ENCODE measurements around the gene ZNF773.
"Not testable (repeated sequence)": the region's sequence is repeated elsewhere in the genome, so short reads cannot be mapped to it uniquely, and the experiment has no call there.

Gene ZNF773

DNA sequence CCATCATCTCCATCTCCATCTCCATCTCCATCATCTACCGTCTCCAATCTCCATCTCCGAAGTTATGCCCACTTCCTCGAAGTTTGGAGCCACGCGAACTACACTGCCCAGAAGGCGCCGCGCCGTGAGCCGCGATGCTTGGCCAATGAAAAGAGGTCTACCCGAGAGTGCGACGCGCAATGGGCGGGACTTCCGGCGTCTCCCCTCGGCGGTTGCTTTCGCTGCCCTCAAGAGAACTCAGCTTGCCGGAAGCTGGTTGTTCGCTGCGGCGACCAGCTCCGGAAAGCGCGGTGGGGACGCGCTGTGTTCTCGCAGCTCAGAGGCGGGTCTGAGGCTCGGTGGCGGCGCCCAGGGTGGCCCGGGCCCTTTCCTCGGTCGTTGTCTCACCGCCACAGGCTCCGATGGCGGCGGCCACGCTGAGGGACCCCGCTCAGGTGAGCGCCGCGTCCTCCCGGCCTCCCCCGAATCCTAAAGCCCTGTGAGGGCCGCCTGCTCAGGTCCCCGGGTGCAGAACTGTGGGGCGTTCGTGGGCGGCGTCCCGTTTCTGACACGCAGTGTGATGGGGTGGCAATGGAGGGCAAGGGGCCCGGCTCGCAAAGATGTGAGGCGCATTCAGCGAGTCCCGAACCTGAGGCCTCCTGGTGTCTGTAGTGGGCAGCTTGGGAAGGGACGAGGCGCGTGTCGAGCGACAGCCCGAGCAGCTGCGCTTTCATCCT is at the start of gene ZNF773:
Gene ZNF773, plus strand, starts transcription at position 259 of the 716 bp plus-strand sequence. Its CDS starts 143 bp downstream, at position 402.
- DNase-seq, result peak; percentile 99

GRCh38 chr19:57452307-57452706 is 47.4 kb upstream of the ZNF773 start:
- DNase-seq, result no peak

GRCh38 chr19:57465680-57466381 is 33.9 kb upstream of the ZNF773 start:
- DNase-seq, result peak; percentile 77

DNA sequence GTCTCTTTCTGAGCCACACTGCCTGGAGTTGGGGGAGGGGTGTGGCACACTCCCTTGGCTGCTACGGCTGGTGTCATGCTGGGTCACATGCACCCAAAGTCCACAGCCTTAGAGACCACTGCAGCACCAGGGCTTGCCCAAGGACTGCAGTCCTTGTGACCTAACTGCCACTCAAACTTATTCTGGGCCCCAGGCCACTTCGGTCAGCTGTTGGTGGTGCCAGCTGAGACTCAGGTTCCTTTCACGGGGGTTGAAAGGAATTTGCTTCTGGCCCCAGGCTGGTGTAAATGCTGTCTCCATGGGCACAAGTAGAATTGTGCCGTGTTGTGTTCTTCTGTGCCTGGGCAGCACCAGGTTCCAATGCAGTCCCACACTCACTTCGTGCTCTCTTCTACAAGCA is 33.2 kb upstream of the ZNF773 start:
- DNase-seq, result no peak

DNA sequence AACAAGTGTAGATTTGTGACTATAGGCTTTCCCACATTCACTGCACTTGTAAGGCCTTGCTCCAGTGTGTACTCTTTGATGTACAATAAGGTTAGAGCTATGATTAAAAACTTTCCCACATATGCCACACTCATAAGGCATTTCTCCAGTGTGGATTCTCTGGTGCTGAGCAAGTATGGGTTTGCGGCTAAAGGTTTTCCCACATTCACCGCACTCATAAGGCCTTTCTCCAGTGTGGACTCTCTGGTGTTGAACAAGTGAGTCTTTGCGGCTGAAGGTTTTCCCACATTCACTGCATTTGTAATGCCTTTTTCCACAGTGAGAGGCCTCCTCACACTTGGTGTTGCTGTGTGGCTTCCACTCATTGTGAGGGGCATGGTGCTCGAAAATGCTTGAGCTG is 26.1 kb upstream of the ZNF773 start:
- peak; percentile 15 for DNase-seq

- peak; percentile 98 for DNase-seq
Measured at GRCh38 chr19:57477191-57478008, 22.3 kb upstream of the ZNF773 start, which contains the start of gene ZNF772. TSS of gene ZNF772 (minus strand) at chr19:57477566. CDS start at chr19:57477309, 257 bp downstream.

DNA sequence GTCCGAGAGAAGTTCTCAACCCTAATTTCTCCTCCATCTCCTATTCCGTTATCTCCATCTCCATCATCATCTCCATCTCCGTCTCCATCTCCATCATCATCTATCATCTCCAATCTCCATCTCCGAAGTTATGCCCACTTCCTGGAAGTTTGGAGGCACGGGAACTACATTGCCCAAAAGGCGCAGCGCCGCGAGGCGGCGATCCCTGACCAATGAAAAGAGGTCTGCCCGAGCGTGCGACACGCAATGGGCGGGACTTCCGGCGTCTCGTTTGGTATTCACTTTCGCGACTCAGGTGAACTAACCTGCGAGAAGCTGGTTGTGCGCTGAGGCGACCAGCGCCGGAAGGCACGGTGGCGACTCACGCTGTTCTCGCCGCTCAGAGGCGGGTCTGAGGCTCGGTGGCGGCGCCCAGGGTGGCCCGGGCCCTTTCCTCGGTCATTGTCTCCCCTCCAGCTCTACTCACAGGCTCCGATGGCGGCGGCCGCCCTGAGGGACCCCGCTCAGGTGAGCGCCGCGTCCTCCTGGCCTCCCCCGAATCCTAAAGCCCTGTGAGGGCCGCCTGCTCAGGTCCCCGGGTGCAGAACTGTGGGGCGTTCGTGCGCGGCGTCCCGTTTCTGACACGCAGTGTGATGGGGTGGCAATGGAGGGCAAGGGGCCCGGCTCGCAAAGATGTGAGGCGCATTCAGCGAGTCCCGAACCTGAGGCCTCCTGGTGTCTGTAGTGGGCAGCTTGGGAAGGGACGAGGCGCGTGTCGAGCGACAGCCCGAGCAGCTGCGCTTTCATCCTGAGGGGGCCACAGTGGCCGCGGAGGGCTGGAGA is 12.1 kb upstream of the ZNF773 start, which contains the start of gene ZNF419:
Gene ZNF419, plus strand, starts transcription at position 274 of the 822 bp plus-strand sequence. Its CDS starts 201 bp downstream, at position 475.
- DNase-seq, result peak; percentile 95

DNA sequence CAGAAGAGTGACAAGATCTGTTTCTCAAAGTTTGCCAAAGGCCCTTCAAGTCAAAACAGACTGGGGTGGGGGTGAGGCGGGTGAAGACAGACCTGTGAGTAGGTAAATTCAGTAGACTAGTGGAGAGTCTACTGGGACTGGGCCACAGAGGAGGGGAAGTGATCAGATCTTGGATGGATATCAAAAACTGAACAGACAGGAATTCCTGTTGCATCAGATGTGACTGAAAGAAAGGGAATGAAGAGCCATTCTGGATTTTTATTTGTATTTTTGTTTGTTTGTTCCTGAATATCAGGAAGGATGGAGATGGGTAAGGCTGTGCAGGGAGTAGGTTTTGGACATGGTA is 11.5 kb upstream of the ZNF773 start:
- DNase-seq, result not testable (repeated sequence)

DNA sequence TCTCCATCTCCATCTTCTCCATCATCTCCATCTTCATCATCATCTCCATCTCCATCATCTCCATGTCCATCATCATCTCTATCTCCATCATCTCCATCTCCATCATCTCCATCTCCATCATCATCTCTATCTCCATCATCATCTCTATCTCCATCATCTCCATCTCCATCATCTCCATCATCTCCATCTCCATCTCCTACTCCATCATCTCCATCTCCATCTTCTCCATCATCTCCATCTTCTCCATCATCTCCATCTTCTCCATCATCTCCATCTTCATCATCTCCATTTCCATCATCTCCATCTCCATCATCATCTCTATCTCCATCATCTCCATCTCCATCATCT is 432 bp upstream of the ZNF773 start:
- DNase-seq, result not testable (repeated sequence)

- DNase-seq, result peak; percentile 3
Measured at GRCh38 chr19:57500400-57500799, 662 bp downstream of the ZNF773 start.

- no peak for DNase-seq
Measured at GRCh38 chr19:57506163-57506562, 6.4 kb downstream of the ZNF773 start.

DNA sequence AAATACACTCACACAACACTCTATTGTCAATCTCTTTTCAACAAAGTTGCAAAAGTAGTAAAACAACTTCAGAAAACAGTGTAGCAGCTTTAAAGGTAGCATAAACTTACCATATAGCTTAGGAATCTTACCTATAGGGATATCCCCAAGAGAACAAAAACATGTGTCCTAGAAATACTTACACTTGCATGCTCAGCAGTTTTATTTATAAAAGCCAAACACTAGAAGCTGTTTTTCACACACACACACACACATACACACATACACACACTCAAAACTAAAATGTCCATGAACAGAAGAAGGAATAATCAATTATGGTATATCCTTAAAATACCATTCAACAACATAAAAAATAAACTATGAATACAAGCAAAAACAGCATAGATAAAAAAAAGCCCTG is 11.7 kb downstream of the ZNF773 start:
- DNase-seq, result no peak

- peak; percentile 31 for DNase-seq
Measured at GRCh38 chr19:57512845-57513244, 13.1 kb downstream of the ZNF773 start.

GRCh38 chr19:57515255-57515654 is 15.5 kb downstream of the ZNF773 start:
- no peak for DNase-seq

GRCh38 chr19:57518021-57518420 is 18.3 kb downstream of the ZNF773 start:
- not testable (repeated sequence) for DNase-seq

DNA sequence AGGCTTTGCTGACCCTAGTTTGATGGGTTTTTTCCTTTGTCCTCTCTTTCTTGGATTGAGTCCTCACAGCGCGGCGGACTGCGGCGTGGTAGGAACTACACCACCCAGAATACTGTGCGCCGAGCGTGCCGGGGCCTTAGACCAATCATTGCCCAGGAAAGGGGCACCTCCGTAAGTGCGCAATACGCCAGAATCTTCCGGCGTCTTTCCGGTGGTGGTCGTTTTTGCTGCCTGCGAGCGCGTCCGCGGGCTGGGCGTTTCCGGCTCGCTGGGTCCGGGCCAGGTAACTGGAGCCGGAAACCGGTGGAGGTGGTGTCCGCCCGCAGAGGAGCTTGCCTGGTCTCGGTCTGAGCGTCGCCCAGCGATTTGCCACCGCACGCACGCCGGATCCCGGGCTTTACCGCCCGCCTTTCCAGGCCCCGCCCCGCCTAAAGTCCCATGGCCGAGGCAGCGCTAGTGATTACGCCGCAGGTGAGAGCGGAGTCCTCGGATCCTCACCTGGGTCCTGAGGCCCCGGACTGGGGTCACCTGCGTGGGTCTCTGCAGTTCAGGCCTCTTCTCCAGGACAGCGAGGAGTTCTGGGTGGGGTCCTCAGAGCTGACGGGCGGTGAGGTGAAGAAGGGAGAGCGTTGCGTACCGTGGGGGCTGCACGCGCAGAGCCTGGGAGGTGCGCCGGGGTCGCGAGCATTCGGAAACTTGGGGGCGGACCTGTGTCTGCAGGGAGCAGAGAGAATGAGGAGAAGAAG is 27.6 kb downstream of the ZNF773 start, which contains the start of gene ZNF549:
Gene ZNF549, plus strand, starts transcription at position 221 of the 746 bp plus-strand sequence. Its CDS starts 218 bp downstream, at position 439.
- DNase-seq, result peak; percentile 97

- no peak for DNase-seq
Measured at GRCh38 chr19:57537953-57538547, 38.3 kb downstream of the ZNF773 start.

DNA sequence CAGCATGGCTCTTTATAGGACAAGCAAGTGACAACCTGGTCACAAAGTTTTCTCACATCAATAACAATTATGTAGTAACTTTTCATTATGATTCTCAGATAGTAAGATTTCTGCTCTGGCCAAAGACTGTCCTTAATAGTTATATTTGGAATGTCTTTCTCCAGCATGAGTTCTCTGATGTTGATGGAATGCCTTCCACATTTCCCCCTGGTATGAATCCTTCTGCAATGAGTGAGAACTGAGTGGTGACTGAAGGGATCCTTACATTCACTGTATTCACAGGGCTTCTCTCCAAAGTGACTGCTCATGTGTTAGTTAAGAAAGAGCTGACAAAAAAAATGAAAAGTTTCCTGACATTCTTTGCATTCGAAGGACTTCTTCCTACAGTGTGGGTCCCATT is 46.8 kb downstream of the ZNF773 start:
- no peak for DNase-seq

- no peak for DNase-seq
Measured at GRCh38 chr19:57552432-57552831, 52.7 kb downstream of the ZNF773 start.

- no peak for DNase-seq
Measured at GRCh38 chr19:57557659-57558058, 57.9 kb downstream of the ZNF773 start.
